T-helper 22 cell (primary cell): Measurements from ENCODE around the gene LIPF.
"Not testable (repeated sequence)": the region's sequence is repeated elsewhere in the genome, so short reads cannot be mapped to it uniquely, and the experiment has no call there.

Experiments used
- DNase-seq: peaks from one replicate; pipeline ENCODE4 v3.0.0-alpha.2; 2020; ENCODE audit warnings: low read depth

The LIPF gene

GRCh38 chr10:88664142-88664541 is at the start of gene LIPF:
Gene LIPF (plus strand): TSS chr10:88664442. CDS start chr10:88667298, 2,856 bp downstream.
- DNase-seq, result no peak

GRCh38 chr10:88616250-88616977 is 47.8 kb upstream of the LIPF start:
- no peak for DNase-seq

- DNase-seq, result no peak
Measured at GRCh38 chr10:88617772-88618300, 46.4 kb upstream of the LIPF start.

- no peak for DNase-seq
Measured at GRCh38 chr10:88618496-88618895, 45.7 kb upstream of the LIPF start.

GRCh38 chr10:88620441-88620840 is 43.8 kb upstream of the LIPF start:
- DNase-seq, result no peak

GRCh38 chr10:88623835-88624234 is 40.4 kb upstream of the LIPF start:
- DNase-seq, result no peak

- DNase-seq, result no peak
Measured at GRCh38 chr10:88624840-88625239, 39.4 kb upstream of the LIPF start.

GRCh38 chr10:88640186-88640585 is 24.1 kb upstream of the LIPF start:
- DNase-seq, result no peak

- DNase-seq, result no peak
Measured at GRCh38 chr10:88642209-88642608, 22.0 kb upstream of the LIPF start.

GRCh38 chr10:88642963-88643362 is 21.3 kb upstream of the LIPF start:
- DNase-seq, result no peak

GRCh38 chr10:88647061-88647615 is 17.1 kb upstream of the LIPF start:
- no peak for DNase-seq

GRCh38 chr10:88651101-88651551 is 13.1 kb upstream of the LIPF start:
- no peak for DNase-seq

GRCh38 chr10:88652616-88653015 is 11.6 kb upstream of the LIPF start:
- DNase-seq, result no peak

- no peak for DNase-seq
Measured at GRCh38 chr10:88657901-88658300, 6.3 kb upstream of the LIPF start.

GRCh38 chr10:88659725-88660597 is 4.3 kb upstream of the LIPF start:
- DNase-seq, result no peak

- no peak for DNase-seq
Measured at GRCh38 chr10:88660598-88660884, 3.7 kb upstream of the LIPF start.

- no peak for DNase-seq
Measured at GRCh38 chr10:88661018-88661417, 3.2 kb upstream of the LIPF start.

GRCh38 chr10:88661577-88661976 is 2.7 kb upstream of the LIPF start:
- no peak for DNase-seq

GRCh38 chr10:88663153-88663552 is 1.1 kb upstream of the LIPF start:
- DNase-seq, result not testable (repeated sequence)

GRCh38 chr10:88668465-88668864 is 4.2 kb downstream of the LIPF start:
- DNase-seq, result no peak

GRCh38 chr10:88670497-88670896 is 6.3 kb downstream of the LIPF start:
- no peak for DNase-seq

- DNase-seq, result no peak
Measured at GRCh38 chr10:88672041-88672440, 7.8 kb downstream of the LIPF start.
